GM23338 (cell line): ENCODE data around the gene SLC18B1. TPM values are rescaled to one million over a fixed set of nuclear protein-coding genes. Genes with fewer than 3 reads are reported as not detected.
A peak's percentile ranks its signal among the peaks of the same experiment; 100 is the strongest.

Experiments
- ATAC-seq: fragments of 200-7000 bp; cut with Tn5 transposase; 3 replicates; pipeline ENCODE4 v1.9.1; 2020
- DNase-seq: peaks from one replicate; pipeline ENCODE4 v3.0.0-alpha.2; 2015; ENCODE audit warnings: low spot score
- H2AFZ ChIP-seq: fragments of 200-600 bp; sonication (generic); 2 replicates; pipeline ENCODE4 v1.8.0; 2016; ENCODE audit warnings: antibody characterized with exemption, mild to moderate bottlenecking, moderate library complexity
- H3F3A ChIP-seq: fragments of 200-600 bp; sonication (generic); replicated peaks from 2 replicates; pipeline ENCODE4 v1.8.0; 2017; ENCODE audit warnings: antibody characterized with exemption, mixed run types, low read depth
- H3K27ac ChIP-seq: fragments of 200-600 bp; sonication (generic); 2 replicates; pipeline ENCODE4 v1.6.1; 2016; ENCODE audit warnings: low read depth
- H3K27me3 ChIP-seq: fragments of 200-600 bp; sonication (generic); 2 replicates; pipeline ENCODE4 v1.8.0; 2016; ENCODE audit warnings: mild to moderate bottlenecking, mixed run types, moderate library complexity; ENCODE audit not compliant: insufficient read depth
- H3K36me3 ChIP-seq: fragments of 200-600 bp; sonication (generic); 2 replicates; pipeline ENCODE4 v1.8.0; 2016; ENCODE audit warnings: mild to moderate bottlenecking; ENCODE audit not compliant: insufficient read depth
- H3K4me1 ChIP-seq: fragments of 200-600 bp; sonication (generic); 2 replicates; pipeline ENCODE4 v1.8.0; 2016; ENCODE audit warnings: mild to moderate bottlenecking, moderate library complexity; ENCODE audit not compliant: insufficient read depth
- H3K4me2 ChIP-seq: fragments of 200-600 bp; sonication (generic); 2 replicates; pipeline ENCODE4 v1.7.1; 2017; ENCODE audit warnings: mixed run types
- H3K4me3 ChIP-seq: fragments of 200-600 bp; sonication (generic); 2 replicates; pipeline ENCODE4 v1.6.1; 2016; ENCODE audit warnings: mixed run types
- H3K79me2 ChIP-seq: fragments of 200-600 bp; sonication (generic); replicated peaks from 2 replicates; pipeline ENCODE4 v1.8.0; 2017; ENCODE audit warnings: mild to moderate bottlenecking; ENCODE audit not compliant: insufficient read depth
- H3K9me2 ChIP-seq: fragments of 200-600 bp; sonication (generic); 2 replicates; pipeline ENCODE4 v1.8.0; 2017; ENCODE audit not compliant: insufficient read depth
- H4K20me1 ChIP-seq: fragments of 200-600 bp; sonication (generic); replicated peaks from 2 replicates; pipeline ENCODE4 v1.8.0; 2017; ENCODE audit warnings: mild to moderate bottlenecking; ENCODE audit not compliant: insufficient read depth
- H3K27ac Mint-ChIP-seq: 2 replicates; pipeline ENCODE4 v1.8.0; 2020; ENCODE audit warnings: inconsistent platforms, mild to moderate bottlenecking, moderate library complexity, mixed read lengths
- H3K27me3 Mint-ChIP-seq: 3 replicates; pipeline ENCODE4 v1.8.0; 2022; ENCODE audit warnings: low read depth, mild to moderate bottlenecking, moderate library complexity, mixed read lengths, inconsistent platforms; ENCODE audit not compliant: insufficient read depth, poor library complexity
- H3K36me3 Mint-ChIP-seq: 3 replicates; pipeline ENCODE4 v1.8.0; 2021; ENCODE audit warnings: low read depth, mild to moderate bottlenecking, inconsistent platforms, moderate library complexity, mixed read lengths
- H3K4me1 Mint-ChIP-seq: 3 replicates; pipeline ENCODE4 v1.8.0; 2020; ENCODE audit warnings: mild to moderate bottlenecking, inconsistent platforms, mixed read lengths
- H3K4me3 Mint-ChIP-seq: 3 replicates; pipeline ENCODE4 v1.8.0; 2021; ENCODE audit warnings: moderate library complexity, mild to moderate bottlenecking, inconsistent platforms, mixed read lengths
- H3K9me3 Mint-ChIP-seq: 3 replicates; pipeline ENCODE4 v1.8.0; 2020; ENCODE audit warnings: moderate library complexity, mild to moderate bottlenecking, inconsistent platforms, mixed read lengths
- EZH2 ChIP-seq: fragments of 200-600 bp; sonication (generic); IDR thresholded peaks from one replicate; pipeline ENCODE4 v1.8.0; 2017; ENCODE audit warnings: antibody characterized with exemption, mild to moderate bottlenecking, low read depth; ENCODE audit not compliant: unreplicated experiment
- EZH2phosphoT487 ChIP-seq: fragments of 200-600 bp; sonication (generic); IDR thresholded peaks from one replicate; pipeline ENCODE4 v1.8.1; 2018; ENCODE audit warnings: antibody characterized with exemption; ENCODE audit not compliant: unreplicated experiment
- ZNF114 ChIP-seq: fragments of 250-450 bp; sonication (Bioruptor Pico); IDR thresholded peaks from 2 replicates; pipeline ENCODE4 v1.5.0; 2020; ENCODE audit warnings: mild to moderate bottlenecking, moderate library complexity
- polyA plus RNA-seq: library from polyadenylated mRNA; unstranded; fragments of >200 nt; fragmentation: Nextera tagmentation; extraction: Ambion mirVana; gene quantifications from 2 replicates; pipeline ENCODE4 v1.2.1, GENCODE V29; 2016
- total RNA-seq: library from RNA; depleted of rRNA; stranded (reverse); fragments of >200 nt; shearing (Covaris generic); gene quantifications from 2 replicates; pipeline ENCODE4 v1.2.3, GENCODE V29; 2014
- TF ChIP-seq, protein P1 (sequence below): fragments of 250-450 bp; sonication (Bioruptor Pico); IDR thresholded peaks from 2 replicates; pipeline ENCODE4 v1.5.0; 2020; ENCODE audit warnings: mild to moderate bottlenecking, moderate library complexity
- TF ChIP-seq, protein P2 (sequence below): IDR thresholded peaks from one replicate; pipeline ENCODE4 v1.6.1; 2018; ENCODE audit warnings: antibody characterized with exemption; ENCODE audit not compliant: unreplicated experiment

SLC18B1 gene
- total and polyA plus RNA-seq, 2 experiments from 2014 or later: 26.4 to 37.4 TPM

DNA sequence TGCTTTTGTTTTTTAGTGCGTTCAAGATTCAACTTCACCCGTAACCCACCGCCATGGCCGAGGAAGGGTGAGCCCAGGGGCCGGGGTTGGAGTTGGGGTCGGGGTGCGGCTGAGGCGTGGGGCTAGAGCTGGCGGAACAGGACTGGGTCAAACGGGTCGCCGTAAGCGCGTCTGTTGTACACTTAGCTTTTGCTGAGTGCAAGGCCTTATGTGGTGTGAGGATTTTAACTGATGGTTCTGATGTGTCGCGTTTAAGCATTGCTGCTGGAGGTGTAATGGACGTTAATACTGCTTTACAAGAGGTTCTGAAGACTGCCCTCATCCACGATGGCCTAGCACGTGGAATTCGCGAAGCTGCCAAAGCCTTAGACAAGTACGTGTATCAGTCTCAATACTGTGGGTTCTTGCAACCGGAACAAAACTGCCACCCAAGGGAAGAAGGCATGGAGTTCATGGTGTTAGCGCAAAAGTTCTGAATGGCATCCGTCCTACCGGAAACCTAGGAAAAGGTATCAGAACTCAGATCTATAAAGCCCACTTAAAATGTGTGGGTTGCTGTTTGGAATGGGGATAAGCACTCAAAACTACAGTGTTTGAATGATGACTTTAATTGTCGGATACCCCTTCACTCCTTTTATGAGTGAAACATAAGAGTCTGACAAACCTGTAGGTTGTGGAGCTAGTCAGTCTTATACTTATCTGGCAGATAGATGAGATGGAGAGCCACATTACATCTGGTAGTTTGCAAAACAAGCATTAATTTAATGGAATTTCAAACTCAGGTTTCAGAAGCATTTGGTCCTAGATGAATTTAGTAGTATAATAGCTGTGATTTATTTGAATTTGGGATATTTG is 16.5 kb upstream of the SLC18B1 start:
- no peak for TF ChIP-seq EZH2phosphoT487
- peak; percentile 47; the same call in 1 of the 2 replicates for TF ChIP-seq ZNF114 (CRISPR knock-in tag)
- Histone ChIP-seq H2AFZ (no peak overlapping the region), H3K79me2 (peaks cover 33% of the 10 kb centered on the region), H3K4me3 (peak overlapping the region; percentile 88), H3K27ac (peak overlapping the region; percentile 89), H3F3A (peaks cover 52% of the 10 kb centered on the region), H3K4me2 (peak overlapping the region; percentile 98), H3K27me3 (no peaks in the 10 kb centered on the region), H3K36me3 (peaks cover 39% of the 10 kb centered on the region), H3K4me1 (peaks cover 29% of the 10 kb centered on the region), H3K9me2 (no peaks in the 10 kb centered on the region), H4K20me1 (peaks cover 31% of the 10 kb centered on the region)
- peak; percentile 1; the same call in 2 of the 3 replicates for ATAC-seq
- Mint-ChIP-seq H3K27me3 (peaks cover 58% of the 10 kb centered on the region), H3K36me3 (peaks cover 61% of the 10 kb centered on the region), H3K4me1 (peaks cover 36% of the 10 kb centered on the region), H3K4me3 (peak overlapping the region; percentile 99), H3K9me3 (peaks cover 7% of the 10 kb centered on the region; the same call in 1 of the 3 replicates), H3K27ac (peak overlapping the region; percentile 98)
- DNase-seq: no peak

DNA sequence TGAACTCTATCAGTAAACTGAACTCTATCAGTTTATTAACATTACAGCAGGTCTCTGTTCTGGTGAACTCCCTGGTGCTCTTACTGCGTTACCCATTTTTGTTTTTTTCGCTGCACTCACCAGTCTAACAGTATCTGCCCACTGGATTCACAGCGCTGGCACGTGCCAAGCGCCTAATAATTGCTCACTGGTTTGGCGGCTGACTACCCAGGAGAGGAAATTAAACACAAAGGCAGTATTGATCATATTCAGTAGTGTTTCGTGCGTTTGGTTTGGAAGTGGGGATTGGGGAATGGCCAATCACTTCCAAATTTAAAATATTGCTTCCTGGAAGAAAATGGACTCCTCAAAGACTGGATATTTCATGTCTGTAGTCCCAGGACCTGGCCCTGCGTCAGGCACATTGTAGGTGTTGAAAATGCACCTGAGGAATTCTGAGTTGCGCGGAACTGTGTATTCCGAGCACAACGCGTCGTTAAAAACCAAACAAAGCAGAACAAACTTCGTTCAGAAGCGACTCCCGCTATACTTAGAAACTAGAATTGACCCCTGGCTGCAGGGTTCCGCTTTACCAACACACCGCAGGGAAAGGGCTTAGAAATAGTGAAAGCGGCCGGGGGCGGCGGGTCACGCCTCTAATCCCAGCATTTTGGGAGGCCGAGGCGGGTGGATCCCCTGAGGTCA is 14.9 kb upstream of the SLC18B1 start:
- Mint-ChIP-seq H3K4me3 (peak overlapping the region; percentile 99), H3K36me3 (peaks cover 45% of the 10 kb centered on the region)

More for the DNA sequence above, 14.9 kb upstream of the SLC18B1 start:
- no peaks in the 10 kb centered on the region for H3K27me3 ChIP-seq
- ATAC-seq (peak; percentile 24), DNase-seq (peak; percentile 60)
- peak overlapping the region; percentile 92 for H3K27ac ChIP-seq
- H3K27ac Mint-ChIP-seq: peak overlapping the region; percentile 98
- peaks cover 22% of the 10 kb centered on the region for H4K20me1 ChIP-seq
- H2AFZ ChIP-seq: peak overlapping the region; percentile 89
- peaks cover 29% of the 10 kb centered on the region for H3K4me1 ChIP-seq
- peaks cover 35% of the 10 kb centered on the region for H3K36me3 ChIP-seq
- H3K4me1 Mint-ChIP-seq: peaks cover 26% of the 10 kb centered on the region
- peak overlapping the region; percentile 89 for H3K4me2 ChIP-seq
- peaks cover 48% of the 10 kb centered on the region for H3K27me3 Mint-ChIP-seq
- H3F3A ChIP-seq: peaks cover 36% of the 10 kb centered on the region
- H3K9me3 Mint-ChIP-seq: peaks cover 3% of the 10 kb centered on the region; the same call in 1 of the 3 replicates
- no peak for TF ChIP-seq EZH2
- TF ChIP-seq, protein P1, sequence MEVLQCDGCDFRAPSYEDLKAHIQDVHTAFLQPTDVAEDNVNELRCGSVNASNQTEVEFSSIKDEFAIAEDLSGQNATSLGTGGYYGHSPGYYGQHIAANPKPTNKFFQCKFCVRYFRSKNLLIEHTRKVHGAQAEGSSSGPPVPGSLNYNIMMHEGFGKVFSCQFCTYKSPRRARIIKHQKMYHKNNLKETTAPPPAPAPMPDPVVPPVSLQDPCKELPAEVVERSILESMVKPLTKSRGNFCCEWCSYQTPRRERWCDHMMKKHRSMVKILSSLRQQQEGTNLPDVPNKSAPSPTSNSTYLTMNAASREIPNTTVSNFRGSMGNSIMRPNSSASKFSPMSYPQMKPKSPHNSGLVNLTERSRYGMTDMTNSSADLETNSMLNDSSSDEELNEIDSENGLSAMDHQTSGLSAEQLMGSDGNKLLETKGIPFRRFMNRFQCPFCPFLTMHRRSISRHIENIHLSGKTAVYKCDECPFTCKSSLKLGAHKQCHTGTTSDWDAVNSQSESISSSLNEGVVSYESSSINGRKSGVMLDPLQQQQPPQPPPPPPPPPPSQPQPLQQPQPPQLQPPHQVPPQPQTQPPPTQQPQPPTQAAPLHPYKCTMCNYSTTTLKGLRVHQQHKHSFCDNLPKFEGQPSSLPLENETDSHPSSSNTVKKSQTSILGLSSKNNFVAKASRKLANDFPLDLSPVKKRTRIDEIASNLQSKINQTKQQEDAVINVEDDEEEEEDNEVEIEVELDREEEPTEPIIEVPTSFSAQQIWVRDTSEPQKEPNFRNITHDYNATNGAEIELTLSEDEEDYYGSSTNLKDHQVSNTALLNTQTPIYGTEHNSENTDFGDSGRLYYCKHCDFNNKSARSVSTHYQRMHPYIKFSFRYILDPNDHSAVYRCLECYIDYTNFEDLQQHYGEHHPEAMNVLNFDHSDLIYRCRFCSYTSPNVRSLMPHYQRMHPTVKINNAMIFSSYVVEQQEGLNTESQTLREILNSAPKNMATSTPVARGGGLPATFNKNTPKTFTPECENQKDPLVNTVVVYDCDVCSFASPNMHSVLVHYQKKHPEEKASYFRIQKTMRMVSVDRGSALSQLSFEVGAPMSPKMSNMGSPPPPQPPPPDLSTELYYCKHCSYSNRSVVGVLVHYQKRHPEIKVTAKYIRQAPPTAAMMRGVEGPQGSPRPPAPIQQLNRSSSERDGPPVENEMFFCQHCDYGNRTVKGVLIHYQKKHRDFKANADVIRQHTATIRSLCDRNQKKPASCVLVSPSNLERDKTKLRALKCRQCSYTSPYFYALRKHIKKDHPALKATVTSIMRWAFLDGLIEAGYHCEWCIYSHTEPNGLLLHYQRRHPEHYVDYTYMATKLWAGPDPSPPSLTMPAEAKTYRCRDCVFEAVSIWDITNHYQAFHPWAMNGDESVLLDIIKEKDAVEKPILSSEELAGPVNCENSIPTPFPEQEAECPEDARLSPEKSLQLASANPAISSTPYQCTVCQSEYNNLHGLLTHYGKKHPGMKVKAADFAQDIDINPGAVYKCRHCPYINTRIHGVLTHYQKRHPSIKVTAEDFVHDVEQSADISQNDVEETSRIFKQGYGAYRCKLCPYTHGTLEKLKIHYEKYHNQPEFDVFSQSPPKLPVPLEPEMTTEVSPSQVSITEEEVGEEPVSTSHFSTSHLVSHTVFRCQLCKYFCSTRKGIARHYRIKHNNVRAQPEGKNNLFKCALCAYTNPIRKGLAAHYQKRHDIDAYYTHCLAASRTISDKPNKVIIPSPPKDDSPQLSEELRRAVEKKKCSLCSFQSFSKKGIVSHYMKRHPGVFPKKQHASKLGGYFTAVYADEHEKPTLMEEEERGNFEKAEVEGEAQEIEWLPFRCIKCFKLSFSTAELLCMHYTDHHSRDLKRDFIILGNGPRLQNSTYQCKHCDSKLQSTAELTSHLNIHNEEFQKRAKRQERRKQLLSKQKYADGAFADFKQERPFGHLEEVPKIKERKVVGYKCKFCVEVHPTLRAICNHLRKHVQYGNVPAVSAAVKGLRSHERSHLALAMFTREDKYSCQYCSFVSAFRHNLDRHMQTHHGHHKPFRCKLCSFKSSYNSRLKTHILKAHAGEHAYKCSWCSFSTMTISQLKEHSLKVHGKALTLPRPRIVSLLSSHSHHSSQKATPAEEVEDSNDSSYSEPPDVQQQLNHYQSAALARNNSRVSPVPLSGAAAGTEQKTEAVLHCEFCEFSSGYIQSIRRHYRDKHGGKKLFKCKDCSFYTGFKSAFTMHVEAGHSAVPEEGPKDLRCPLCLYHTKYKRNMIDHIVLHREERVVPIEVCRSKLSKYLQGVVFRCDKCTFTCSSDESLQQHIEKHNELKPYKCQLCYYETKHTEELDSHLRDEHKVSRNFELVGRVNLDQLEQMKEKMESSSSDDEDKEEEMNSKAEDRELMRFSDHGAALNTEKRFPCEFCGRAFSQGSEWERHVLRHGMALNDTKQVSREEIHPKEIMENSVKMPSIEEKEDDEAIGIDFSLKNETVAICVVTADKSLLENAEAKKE (CRISPR knock-in tag): no peak
- TF ChIP-seq, protein P2, sequence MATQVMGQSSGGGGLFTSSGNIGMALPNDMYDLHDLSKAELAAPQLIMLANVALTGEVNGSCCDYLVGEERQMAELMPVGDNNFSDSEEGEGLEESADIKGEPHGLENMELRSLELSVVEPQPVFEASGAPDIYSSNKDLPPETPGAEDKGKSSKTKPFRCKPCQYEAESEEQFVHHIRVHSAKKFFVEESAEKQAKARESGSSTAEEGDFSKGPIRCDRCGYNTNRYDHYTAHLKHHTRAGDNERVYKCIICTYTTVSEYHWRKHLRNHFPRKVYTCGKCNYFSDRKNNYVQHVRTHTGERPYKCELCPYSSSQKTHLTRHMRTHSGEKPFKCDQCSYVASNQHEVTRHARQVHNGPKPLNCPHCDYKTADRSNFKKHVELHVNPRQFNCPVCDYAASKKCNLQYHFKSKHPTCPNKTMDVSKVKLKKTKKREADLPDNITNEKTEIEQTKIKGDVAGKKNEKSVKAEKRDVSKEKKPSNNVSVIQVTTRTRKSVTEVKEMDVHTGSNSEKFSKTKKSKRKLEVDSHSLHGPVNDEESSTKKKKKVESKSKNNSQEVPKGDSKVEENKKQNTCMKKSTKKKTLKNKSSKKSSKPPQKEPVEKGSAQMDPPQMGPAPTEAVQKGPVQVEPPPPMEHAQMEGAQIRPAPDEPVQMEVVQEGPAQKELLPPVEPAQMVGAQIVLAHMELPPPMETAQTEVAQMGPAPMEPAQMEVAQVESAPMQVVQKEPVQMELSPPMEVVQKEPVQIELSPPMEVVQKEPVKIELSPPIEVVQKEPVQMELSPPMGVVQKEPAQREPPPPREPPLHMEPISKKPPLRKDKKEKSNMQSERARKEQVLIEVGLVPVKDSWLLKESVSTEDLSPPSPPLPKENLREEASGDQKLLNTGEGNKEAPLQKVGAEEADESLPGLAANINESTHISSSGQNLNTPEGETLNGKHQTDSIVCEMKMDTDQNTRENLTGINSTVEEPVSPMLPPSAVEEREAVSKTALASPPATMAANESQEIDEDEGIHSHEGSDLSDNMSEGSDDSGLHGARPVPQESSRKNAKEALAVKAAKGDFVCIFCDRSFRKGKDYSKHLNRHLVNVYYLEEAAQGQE: no peak
- no peaks in the 10 kb centered on the region for H3K9me2 ChIP-seq
- peaks cover 33% of the 10 kb centered on the region for H3K79me2 ChIP-seq
- H3K4me3 ChIP-seq: peak overlapping the region; percentile 79
